ENCODE results near the gene PPAN. TPM values are rescaled to one million over a fixed set of nuclear protein-coding genes. Genes with fewer than 3 reads are reported as not detected.

PPAN gene
- total and polyA plus RNA-seq, 9 donors: 6.2 to 58.3 (median 37.8) TPM

- Histone ChIP-seq H3K4me1 (ENCODE audit: insufficient read depth) (no peaks in the 10 kb centered on the region), H3K27ac (no peak overlapping the region), H3K9me3 (no peaks in the 10 kb centered on the region), H3K27me3 (no peaks in the 10 kb centered on the region), H3K4me3 (no peak overlapping the region), H3K36me3 (no peaks in the 10 kb centered on the region)
- DNase-seq: no peak
- no peak for TF ChIP-seq POLR2A (IDR thresholded peaks at IDR 0.05)
- TF ChIP-seq CTCF (IDR thresholded peaks at IDR 0.05): no peak
- no peak for TF ChIP-seq EP300 (IDR thresholded peaks at IDR 0.05)
- 86 to 92% (median 86%) methylated on average over 15 of the region's 15 CpGs for WGBS, 3 donors
- intact Hi-C loops (cut with DNase I): no loop called here
These were observed 36.7 kb downstream of the PPAN start for GRCh38 chr19:10142701-10143375.

- WGBS, 3 donors: 86 to 89% (median 88%) methylated on average over 11 of the region's 11 CpGs
- no peaks in the 10 kb centered on the region for H3K4me1 ChIP-seq (ENCODE audit: insufficient read depth)
- no peak overlapping the region for H3K27ac ChIP-seq
- TF ChIP-seq CTCF (IDR thresholded peaks at IDR 0.05) (no peak), EP300 (IDR thresholded peaks at IDR 0.05) (no peak), POLR2A (IDR thresholded peaks at IDR 0.05) (no peak)
- intact Hi-C loops (cut with DNase I): no loop called here
- no peak overlapping the region for H3K4me3 ChIP-seq
- no peaks in the 10 kb centered on the region for H3K9me3 ChIP-seq
- H3K36me3 ChIP-seq: no peaks in the 10 kb centered on the region
- no peaks in the 10 kb centered on the region for H3K27me3 ChIP-seq
- DNase-seq: no peak
These were observed 37.5 kb downstream of the PPAN start for GRCh38 chr19:10143681-10144080.

GRCh38 chr19:10144361-10144760 lies 38.2 kb downstream of the PPAN start:
- Histone ChIP-seq H3K4me3 (no peak overlapping the region), H3K27me3 (no peaks in the 10 kb centered on the region), H3K36me3 (no peaks in the 10 kb centered on the region), H3K9me3 (no peaks in the 10 kb centered on the region), H3K27ac (no peak overlapping the region), H3K4me1 (ENCODE audit: insufficient read depth) (no peaks in the 10 kb centered on the region)
- TF ChIP-seq EP300 (IDR thresholded peaks at IDR 0.05) (no peak), CTCF (IDR thresholded peaks at IDR 0.05) (no peak), POLR2A (IDR thresholded peaks at IDR 0.05) (no peak)
- 88 to 95% (median 94%) methylated on average over 10 of the region's 10 CpGs for WGBS, 3 donors
- intact Hi-C loops (cut with DNase I): no loop called here
- DNase-seq: no peak

GRCh38 chr19:10145031-10145430 lies 38.9 kb downstream of the PPAN start:
- Histone ChIP-seq H3K27ac (no peak overlapping the region), H3K4me3 (no peak overlapping the region), H3K36me3 (no peaks in the 10 kb centered on the region), H3K27me3 (no peaks in the 10 kb centered on the region), H3K4me1 (ENCODE audit: insufficient read depth) (no peaks in the 10 kb centered on the region), H3K9me3 (no peaks in the 10 kb centered on the region)
- TF ChIP-seq EP300 (IDR thresholded peaks at IDR 0.05) (no peak), POLR2A (IDR thresholded peaks at IDR 0.05) (no peak), CTCF (IDR thresholded peaks at IDR 0.05) (no peak)
- intact Hi-C loops (cut with DNase I): no loop called here
- 88 to 94% (median 93%) methylated on average over 10 of the region's 10 CpGs for WGBS, 3 donors
- DNase-seq: no peak

Measured in ovary (tissue), 9 donors.